HG02885 (cell line): Measurements from ENCODE around the gene MYO18B.

Experiments used
- ATAC-seq: cut with Tn5 transposase; IDR thresholded peaks from one replicate; pipeline ENCODE4 v1.9.1; 2021; ENCODE audit warnings: mild to moderate bottlenecking; ENCODE audit not compliant: unreplicated experiment, poor library complexity

The MYO18B gene

DNA sequence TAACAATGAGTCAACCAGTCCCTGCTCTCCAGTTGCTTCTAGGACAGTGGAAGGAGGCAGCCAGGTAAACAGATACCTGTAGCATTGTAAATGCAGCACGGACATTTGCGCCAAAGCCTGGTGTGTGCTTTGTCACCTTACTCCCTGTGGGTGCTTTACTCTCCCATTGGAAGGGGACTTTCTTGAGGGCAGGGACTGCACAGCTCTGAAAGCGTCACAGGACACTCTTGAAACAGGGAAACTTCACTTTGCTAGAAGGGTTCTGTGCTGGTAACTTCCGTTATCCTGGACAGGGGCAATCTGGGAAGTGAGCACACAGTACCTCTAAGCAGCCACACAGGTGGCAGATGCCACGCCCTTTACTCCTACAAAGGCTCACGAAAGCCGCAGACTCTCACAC is 99.8 kb downstream of the MYO18B start:
- ATAC-seq: no peak

DNA sequence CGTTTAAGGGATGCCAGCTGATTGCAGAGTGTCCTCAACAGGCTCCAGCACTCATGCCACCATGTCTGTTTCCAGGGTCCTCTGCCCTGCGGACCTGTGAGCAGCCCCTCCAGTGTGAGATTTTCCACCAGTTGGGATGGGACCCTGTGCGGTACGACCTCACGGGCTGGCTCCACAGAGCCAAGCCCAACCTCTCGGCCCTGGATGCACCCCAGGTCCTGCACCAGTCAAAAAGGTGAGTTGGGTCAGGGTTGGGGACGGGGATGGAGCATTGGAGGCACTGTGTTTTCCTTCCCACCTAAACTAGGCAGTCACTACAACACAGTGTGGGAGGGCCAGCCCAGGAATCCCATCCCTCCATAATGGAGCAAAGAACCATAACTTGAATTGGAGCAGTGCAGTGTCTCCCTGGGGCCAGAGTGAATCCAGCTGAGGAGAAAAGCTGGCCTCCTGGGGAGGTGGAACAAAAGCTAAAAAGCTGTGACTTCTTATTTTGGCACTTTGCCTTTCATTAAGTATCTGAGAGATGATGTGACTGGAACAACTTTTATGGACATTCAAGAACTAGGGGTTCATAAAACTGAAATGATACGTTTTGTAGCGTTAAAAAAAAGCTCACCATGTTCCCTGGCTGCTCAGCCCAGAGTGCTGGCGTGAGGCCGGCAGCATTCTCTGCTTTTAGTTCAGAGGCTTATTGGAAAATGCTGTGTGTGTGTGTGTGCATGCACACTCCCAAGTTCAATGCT is 101.8 kb downstream of the MYO18B start:
- ATAC-seq: no peak

DNA sequence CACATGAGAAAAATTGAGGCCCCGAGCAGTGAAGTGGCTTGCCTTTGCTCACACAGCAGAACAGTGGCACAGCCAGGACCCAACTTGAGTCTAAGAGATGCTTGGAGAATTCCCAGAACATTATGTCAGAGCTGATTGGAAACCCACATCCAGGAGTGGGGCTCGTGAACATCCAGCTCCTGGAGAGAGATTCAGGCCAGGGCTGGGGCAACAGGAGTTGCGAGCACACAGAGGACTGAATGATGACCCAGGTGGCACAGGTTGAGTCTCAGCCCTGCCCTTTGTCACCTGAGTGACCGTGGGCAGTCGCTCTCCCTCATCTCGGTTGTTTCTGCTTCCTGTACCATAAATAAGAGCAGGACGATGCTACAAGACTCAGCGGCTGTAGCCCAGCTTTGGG is 102.6 kb downstream of the MYO18B start:
- no peak for ATAC-seq

GRCh38 chr22:25845985-25846745 is 104.2 kb downstream of the MYO18B start:
- no peak for ATAC-seq

- ATAC-seq: no peak
Observed at GRCh38 chr22:25847451-25847850, 105.5 kb downstream of the MYO18B start.

DNA sequence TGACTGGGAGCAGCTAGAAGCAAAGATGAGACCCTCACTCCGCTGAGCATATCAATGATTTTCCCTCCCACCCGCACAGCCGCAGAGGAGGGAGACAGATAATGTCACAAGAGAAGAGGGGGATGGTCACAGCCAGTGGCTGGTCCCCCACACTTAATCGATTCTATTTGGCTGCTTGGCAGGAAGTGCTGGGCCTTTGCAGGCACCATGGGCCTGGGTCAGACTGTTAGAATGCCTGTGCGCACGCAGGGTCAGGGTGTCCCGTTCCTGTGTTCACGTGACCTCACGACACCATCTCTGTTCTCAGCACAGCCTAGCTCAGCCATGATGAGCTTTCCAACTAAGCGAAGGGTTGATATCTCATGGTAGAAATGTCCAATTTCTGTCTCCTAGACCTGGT is 107.0 kb downstream of the MYO18B start:
- no peak for ATAC-seq

GRCh38 chr22:25849522-25849921 is 107.5 kb downstream of the MYO18B start:
- ATAC-seq: no peak

- no peak for ATAC-seq
Observed at GRCh38 chr22:25852223-25852622, 110.2 kb downstream of the MYO18B start.

- ATAC-seq: no peak
Observed at GRCh38 chr22:25853078-25853477, 111.1 kb downstream of the MYO18B start.

DNA sequence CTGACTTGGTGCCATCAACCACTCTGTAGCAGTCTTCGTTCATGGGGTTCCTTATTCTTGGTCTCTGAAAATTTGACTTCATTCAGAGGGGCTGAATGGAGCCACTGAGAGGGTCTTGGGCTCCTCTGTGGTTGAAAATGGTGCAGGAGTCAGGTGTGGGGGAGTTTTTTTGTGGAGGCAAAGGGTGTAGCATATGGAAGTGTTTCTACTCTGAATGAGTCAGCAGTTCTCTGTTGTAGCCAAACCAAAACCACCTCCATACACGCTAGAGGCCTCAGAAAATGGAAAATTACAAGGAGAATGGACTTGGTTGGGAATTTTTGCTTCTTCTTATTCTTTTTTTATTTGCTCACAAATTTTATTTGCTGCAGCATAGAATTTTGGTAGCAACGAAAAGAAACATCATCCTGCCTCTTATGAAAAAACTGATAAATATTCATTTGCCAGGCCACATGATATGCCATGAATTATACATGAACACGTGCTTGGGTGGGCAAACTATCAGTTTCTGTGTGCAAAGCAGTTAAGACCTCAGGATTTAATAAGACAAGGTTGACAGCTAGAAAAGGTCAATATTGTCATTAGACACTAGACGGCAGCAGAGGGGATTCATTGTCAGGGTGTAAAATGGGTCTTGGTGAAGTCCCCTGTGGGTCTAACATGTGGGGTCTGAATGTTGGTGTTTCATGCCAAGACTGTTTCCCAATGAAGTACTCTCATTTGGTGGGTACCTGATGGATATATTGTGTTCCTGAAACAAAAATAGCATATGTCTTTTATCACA is 111.7 kb downstream of the MYO18B start:
- ATAC-seq: no peak

DNA sequence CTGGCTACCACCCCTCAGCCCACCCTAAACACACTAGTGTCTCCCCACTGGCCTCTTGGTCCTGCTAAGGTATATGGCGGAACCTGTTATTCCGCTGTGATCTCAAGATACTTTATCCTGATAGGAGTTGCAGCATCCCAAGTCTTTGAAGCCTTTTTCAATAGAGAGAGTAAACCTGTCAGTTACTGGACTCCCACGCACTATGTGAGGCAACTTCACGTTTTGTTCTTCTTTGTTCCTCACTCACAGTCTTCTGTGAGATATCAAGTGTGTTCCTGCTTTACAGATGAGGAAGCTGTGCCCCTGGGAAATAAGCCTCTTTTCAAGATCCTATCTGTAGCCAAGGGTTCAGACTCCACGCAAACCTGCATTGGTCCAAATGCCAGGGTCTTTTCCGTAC is 127.8 kb downstream of the MYO18B start:
- ATAC-seq: no peak

- ATAC-seq: no peak
Observed at GRCh38 chr22:25874327-25874726, 132.3 kb downstream of the MYO18B start.

GRCh38 chr22:25875461-25875860 is 133.5 kb downstream of the MYO18B start:
- ATAC-seq: no peak

- ATAC-seq: no peak
Observed at GRCh38 chr22:25876871-25877270, 134.9 kb downstream of the MYO18B start.

DNA sequence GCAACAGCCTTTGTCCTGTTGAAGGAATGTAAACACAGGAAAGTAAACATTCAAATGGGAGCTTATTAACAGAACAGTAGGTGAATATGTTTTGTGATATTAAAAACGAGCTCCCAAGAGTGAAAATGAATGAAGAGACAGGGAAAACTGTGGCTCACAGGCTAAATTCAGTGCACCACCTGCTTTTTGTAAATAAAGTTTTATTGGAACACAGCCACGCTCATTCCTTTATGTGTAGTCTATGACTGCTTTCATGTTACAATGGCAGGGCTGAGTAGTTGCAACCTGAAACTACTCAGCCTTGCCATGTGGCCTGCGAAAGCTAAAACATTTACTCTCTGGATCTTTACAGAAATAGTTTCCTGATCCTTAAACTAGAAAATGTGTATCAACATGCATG is 136.9 kb downstream of the MYO18B start:
- no peak for ATAC-seq

GRCh38 chr22:25880524-25880923 is 138.5 kb downstream of the MYO18B start:
- ATAC-seq: no peak

GRCh38 chr22:25881210-25881755 is 139.3 kb downstream of the MYO18B start:
- no peak for ATAC-seq

DNA sequence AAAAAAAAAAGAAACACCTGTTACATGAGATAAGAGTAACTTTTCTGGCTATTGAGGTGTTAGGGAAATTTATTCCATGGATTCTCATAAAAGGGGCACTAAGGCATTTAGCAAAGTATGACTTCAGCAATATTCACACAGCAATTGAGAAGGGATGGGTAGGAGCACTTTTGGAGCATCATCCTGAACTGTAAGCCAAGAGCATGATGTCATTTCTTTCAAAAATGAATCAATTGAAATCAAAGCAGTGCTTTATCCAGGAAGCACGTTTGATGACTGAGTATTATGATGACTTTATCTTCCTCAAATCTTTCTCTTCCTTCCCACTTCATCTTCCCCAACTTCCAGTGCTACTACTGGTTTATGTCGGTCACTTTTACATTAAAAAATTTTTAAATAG is 140.4 kb downstream of the MYO18B start:
- no peak for ATAC-seq

DNA sequence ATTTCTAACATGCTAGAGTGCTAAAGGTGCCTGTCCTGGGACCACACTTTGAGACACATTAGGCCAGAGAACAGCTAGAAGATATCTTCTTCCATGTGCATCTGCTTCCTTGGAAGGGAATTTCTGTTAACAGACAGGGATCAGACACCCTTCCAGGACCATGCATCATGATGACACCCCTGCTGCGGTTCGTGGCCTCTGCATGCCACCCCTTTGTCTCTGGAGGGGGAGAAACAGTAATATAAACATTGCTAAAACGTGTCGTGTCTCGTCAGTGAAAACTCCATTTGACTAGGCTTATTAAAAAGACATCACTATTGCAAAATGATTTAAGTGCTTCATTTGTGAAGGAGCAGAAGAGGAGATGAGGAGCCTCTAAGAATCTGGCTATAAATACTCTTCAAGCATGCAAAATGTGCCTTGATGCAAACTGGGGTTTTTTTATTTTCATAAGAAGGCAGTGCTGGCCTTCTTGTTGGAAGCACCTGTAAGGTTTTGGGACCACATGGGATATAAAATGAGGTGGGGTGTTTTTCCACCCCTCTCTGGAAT is 141.6 kb downstream of the MYO18B start:
- no peak for ATAC-seq

GRCh38 chr22:25884121-25884520 is 142.1 kb downstream of the MYO18B start:
- ATAC-seq: no peak
